ENCODE measurements around the gene POLR2E. TPM values are rescaled to one million over a fixed set of nuclear protein-coding genes. Genes with fewer than 3 reads are reported as not detected.

Gene POLR2E
- total and polyA plus RNA-seq, 8 donors, result 40.0 to 69.4 (median 61.3) TPM

GRCh38 chr19:1140272-1141027, 45.3 kb upstream of the POLR2E start:
- WGBS, 2 donors, result 95 to 96% methylated on average over 35 to 39 of the region's 39 CpGs
- ATAC-seq (peak in 1 of 4 donors; percentile 14), FAIRE-seq (no peak), DNase-seq (peak in 1 of 6 donors; percentile 78)
- no peak overlapping the region for H3K4me3 ChIP-seq
- no peaks in the 10 kb centered on the region for H3K27me3 ChIP-seq
- H3K27ac ChIP-seq, result no peak overlapping the region
- intact Hi-C loops (cut with DNase I), result no loop called here
- H3K4me1 ChIP-seq, result no peaks in the 10 kb centered on the region
- peaks cover 0 to 6% (median 0%) of the 10 kb centered on the region in 3 donors for H3K36me3 ChIP-seq
- H3K9me3 ChIP-seq, result no peaks in the 10 kb centered on the region
- TF ChIP-seq CTCF (IDR thresholded peaks at IDR 0.05), result no peak

- ATAC-seq (no peak), FAIRE-seq (no peak), DNase-seq (no peak)
- Histone ChIP-seq H3K4me3 (no peak overlapping the region), H3K4me1 (no peaks in the 10 kb centered on the region), H3K36me3 (peaks cover 0 to 6% (median 0%) of the 10 kb centered on the region in 3 donors), H3K27me3 (no peaks in the 10 kb centered on the region), H3K9me3 (no peaks in the 10 kb centered on the region), H3K27ac (no peak overlapping the region)
- WGBS, 2 donors, result 90 to 94% methylated on average over 15 of the region's 15 CpGs
- intact Hi-C loops (cut with DNase I), result no loop called here
- TF ChIP-seq CTCF (IDR thresholded peaks at IDR 0.05), result no peak
Observed at GRCh38 chr19:1139126-1139525, 44.0 kb upstream of the POLR2E start.

GRCh38 chr19:1138121-1138520, 42.9 kb upstream of the POLR2E start:
- no peak for ATAC-seq
- intact Hi-C loops (cut with DNase I), result no loop called here
- Histone ChIP-seq H3K27me3 (no peaks in the 10 kb centered on the region), H3K4me3 (no peak overlapping the region), H3K27ac (no peak overlapping the region), H3K36me3 (no peaks in the 10 kb centered on the region), H3K4me1 (no peaks in the 10 kb centered on the region), H3K9me3 (no peaks in the 10 kb centered on the region)
- TF ChIP-seq CTCF (IDR thresholded peaks at IDR 0.05), result no peak
- no peak for DNase-seq
- no peak for FAIRE-seq
- WGBS, 2 donors, result 86 to 94% methylated on average over 7 of the region's 11 CpGs

GRCh38 chr19:1136621-1137317, 41.6 kb upstream of the POLR2E start:
- no peak for FAIRE-seq
- H3K9me3 ChIP-seq, result no peaks in the 10 kb centered on the region
- H3K27ac ChIP-seq, result peak overlapping the region in 1 of 4 donors; percentile 37
- 88 to 89% methylated on average over 17 to 23 of the region's 25 CpGs for WGBS, 2 donors
- peak in 1 of 6 donors; percentile 69 for DNase-seq
- H3K4me3 ChIP-seq, result no peak overlapping the region
- intact Hi-C loops (cut with DNase I), result no loop called here
- H3K36me3 ChIP-seq, result no peaks in the 10 kb centered on the region
- no peaks in the 10 kb centered on the region for H3K4me1 ChIP-seq
- TF ChIP-seq CTCF (IDR thresholded peaks at IDR 0.05), result no peak
- ATAC-seq, result no peak
- H3K27me3 ChIP-seq, result no peaks in the 10 kb centered on the region

- ATAC-seq, result peak in 2 of 4 donors; percentile 17 to 28
- Histone ChIP-seq H3K36me3 (no peaks in the 10 kb centered on the region), H3K27me3 (no peaks in the 10 kb centered on the region), H3K4me1 (no peaks in the 10 kb centered on the region), H3K27ac (peak overlapping the region in 2 of 4 donors; percentile 15 to 22), H3K9me3 (no peaks in the 10 kb centered on the region), H3K4me3 (no peak overlapping the region)
- peak in 1 of 6 donors; percentile 66 for DNase-seq
- no peak for FAIRE-seq
- no peak for TF ChIP-seq CTCF (IDR thresholded peaks at IDR 0.05)
- 84 to 87% methylated on average over 12 of the region's 12 CpGs for WGBS, 2 donors
- intact Hi-C loops (cut with DNase I), result no loop called here
Observed at GRCh38 chr19:1136201-1136600, 41.0 kb upstream of the POLR2E start.
